KBM-7 (cell line): ENCODE measurements around the gene TLR3.
"Not testable (repeated sequence)": the region's sequence is repeated elsewhere in the genome, so short reads cannot be mapped to it uniquely, and the experiment has no call there.

Source experiments
- DNase-seq: peaks from one replicate; pipeline ENCODE4 v3.0.0-alpha.2; 2015
- in situ Hi-C: fragments of 300-500 bp; cut with MboI; formaldehyde crosslinking; loops from 2 replicates; pipeline ENCODE4 v1.14.3; 2020; ENCODE audit warnings: low sequenced_read_pairs, low pct_unique_long_range_greater_than_20kb, mixed read lengths

Gene TLR3

GRCh38 chr4:186039697-186040096 lies 29.3 kb upstream of the TLR3 start:
- in situ Hi-C loops = no loop called here

GRCh38 chr4:186040316-186040715 lies 28.6 kb upstream of the TLR3 start:
- in situ Hi-C loops = no loop called here
- DNase-seq = no peak

More at GRCh38 chr4:186039697-186040096, 29.3 kb upstream of the TLR3 start:
- no peak for DNase-seq

GRCh38 chr4:186047501-186047900 lies 21.5 kb upstream of the TLR3 start:
- in situ Hi-C loops, DNase-seq: not testable (repeated sequence)

GRCh38 chr4:186050135-186050534 lies 18.8 kb upstream of the TLR3 start:
- in situ Hi-C loops, DNase-seq: not testable (repeated sequence)

DNA sequence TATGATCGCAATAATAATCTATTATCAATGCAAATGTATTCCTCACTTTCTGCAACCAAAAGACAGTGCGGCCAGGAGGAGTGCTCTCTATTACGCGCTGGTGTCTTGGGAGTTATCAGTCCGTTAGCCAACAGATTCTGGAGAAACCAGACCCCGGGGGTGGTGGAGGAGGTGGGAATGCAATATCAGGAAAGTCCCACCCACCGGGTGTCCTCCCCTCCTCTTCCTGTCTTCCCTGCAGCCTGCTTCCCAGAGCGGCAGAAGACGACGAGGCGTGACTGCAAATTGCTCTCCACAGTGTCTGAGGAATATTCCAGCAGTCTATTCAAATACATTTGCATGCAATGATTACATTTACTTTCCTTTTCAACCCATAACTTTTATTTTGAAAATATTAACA lies 17.9 kb upstream of the TLR3 start:
- in situ Hi-C loops = no loop called here
- DNase-seq = no peak

- in situ Hi-C loops = no loop called here
- no peak for DNase-seq
Observed at GRCh38 chr4:186058253-186058979, 10.5 kb upstream of the TLR3 start.

GRCh38 chr4:186058980-186059316 lies 10.0 kb upstream of the TLR3 start:
- no peak for DNase-seq
- in situ Hi-C loops = no loop called here

DNA sequence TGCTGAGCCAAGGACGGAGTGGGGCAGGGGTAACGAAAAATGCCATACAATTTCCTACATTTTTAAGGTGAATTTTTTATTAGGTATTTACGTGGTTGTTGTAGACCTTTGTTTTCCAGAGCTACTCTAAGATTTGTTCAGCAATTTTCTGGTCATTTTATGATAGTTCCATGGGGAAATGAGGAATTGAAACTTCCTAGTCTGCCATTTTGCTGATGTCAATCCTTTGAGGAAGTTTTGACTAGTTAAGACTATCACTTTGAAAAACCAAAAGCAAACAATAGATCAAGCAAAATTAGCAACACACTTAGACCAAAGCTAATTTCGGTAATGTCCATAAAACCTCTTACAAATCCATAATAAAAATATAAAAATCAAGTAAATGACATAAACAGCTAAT lies 7.0 kb upstream of the TLR3 start:
- in situ Hi-C loops = no loop called here
- no peak for DNase-seq

DNA sequence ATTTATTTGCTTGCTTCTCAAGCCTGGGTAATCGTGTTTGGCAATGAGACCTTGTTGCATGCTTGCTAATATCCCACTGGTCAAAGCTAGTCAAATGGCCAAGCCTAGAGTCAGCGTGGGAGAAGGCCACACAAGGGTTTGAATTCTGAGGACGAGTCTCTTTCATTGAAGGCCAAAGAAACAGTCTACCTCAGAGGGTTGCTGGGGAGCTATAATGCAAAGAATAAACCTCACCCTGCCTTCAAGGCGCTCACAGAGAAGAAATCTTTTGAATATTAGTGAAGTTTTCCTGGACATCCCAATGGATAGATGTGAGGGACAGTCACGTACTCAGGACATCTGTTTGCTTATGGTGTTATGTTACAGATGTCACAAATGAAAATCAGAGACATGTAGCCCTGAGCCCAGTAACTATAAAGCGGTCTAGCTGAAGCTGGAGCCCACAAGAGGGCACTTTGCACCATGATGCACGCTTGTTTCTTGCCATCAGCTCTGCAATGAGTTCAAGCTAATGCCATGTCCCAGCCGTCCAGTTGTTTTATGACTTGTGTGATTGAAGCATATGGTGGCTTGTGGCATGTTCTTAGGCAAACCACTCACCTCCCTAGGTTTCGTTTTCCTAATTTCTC lies 1.1 kb upstream of the TLR3 start:
- DNase-seq = peak; percentile 62
- in situ Hi-C loops = no loop called here

- no peak for DNase-seq
- in situ Hi-C loops = no loop called here
Observed at GRCh38 chr4:186069729-186070128, 773 bp downstream of the TLR3 start.

GRCh38 chr4:186072516-186072915 lies 3.6 kb downstream of the TLR3 start:
- DNase-seq = no peak
- in situ Hi-C loops = no loop called here

- no peak for DNase-seq
- in situ Hi-C loops = no loop called here
Observed at GRCh38 chr4:186074189-186074588, 5.2 kb downstream of the TLR3 start.

- no peak for DNase-seq
- in situ Hi-C loops = no loop called here
Observed at GRCh38 chr4:186078981-186079638, 10.2 kb downstream of the TLR3 start.

DNA sequence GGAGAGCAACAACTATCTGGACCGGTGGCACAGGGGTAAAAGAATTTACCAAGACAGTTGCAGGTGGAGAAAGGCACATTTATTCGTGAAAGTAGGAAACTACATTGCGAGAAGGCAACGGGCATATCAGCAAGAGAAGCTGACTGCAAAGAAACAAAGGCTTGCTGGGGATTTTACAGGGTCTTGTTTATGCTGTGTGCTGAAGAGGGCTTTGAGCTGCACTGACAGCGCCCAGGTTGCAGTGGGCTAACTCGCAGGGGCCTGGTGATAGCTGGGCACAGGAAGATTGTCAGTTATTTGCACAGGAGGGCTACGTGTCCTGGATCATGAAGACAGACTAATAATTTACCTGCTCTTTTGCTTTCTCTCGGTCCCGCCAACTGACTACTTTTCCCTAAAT lies 10.7 kb downstream of the TLR3 start:
- in situ Hi-C loops = no loop called here
- DNase-seq = no peak

GRCh38 chr4:186081202-186081807 lies 12.3 kb downstream of the TLR3 start:
- no peak for DNase-seq
- in situ Hi-C loops = no loop called here

- no peak for DNase-seq
- in situ Hi-C loops = no loop called here
Observed at GRCh38 chr4:186082221-186082620, 13.3 kb downstream of the TLR3 start.

- DNase-seq = no peak
- in situ Hi-C loops = no loop called here
Observed at GRCh38 chr4:186088523-186088922, 19.6 kb downstream of the TLR3 start.

GRCh38 chr4:186092296-186092695 lies 23.3 kb downstream of the TLR3 start:
- in situ Hi-C loops = no loop called here
- DNase-seq = no peak

GRCh38 chr4:186095406-186095805 lies 26.4 kb downstream of the TLR3 start:
- DNase-seq = no peak
- in situ Hi-C loops = no loop called here

DNA sequence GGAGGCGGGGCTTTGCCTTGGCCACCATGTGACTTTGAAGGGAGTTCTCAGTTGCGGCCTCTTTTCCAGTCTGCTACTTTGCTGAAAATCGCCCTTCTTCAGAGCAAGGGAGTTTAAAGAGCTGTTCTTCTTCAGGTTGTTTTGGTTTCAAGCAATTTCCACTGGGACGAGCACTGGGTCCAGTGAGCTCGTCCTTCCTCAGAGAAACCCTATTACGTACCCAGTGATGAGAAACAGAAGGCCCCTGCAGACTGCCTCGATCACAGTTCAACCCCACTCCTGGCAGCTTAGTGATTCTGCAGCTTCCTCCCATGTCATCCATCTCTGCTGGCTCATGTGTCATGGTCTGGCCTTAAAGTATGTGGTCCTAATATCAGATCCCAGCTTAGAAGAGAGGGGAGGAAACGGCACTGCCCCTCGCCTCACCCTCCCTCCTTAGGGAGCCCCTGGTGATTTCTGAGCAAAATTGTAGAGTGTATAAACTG lies 27.8 kb downstream of the TLR3 start:
- no peak for DNase-seq
- in situ Hi-C loops = no loop called here
